ENCODE measurements around the gene FBH1.
"Not testable (repeated sequence)": the region's sequence is repeated elsewhere in the genome, so short reads cannot be mapped to it uniquely, and the experiment has no call there.

FBH1 gene

DNA sequence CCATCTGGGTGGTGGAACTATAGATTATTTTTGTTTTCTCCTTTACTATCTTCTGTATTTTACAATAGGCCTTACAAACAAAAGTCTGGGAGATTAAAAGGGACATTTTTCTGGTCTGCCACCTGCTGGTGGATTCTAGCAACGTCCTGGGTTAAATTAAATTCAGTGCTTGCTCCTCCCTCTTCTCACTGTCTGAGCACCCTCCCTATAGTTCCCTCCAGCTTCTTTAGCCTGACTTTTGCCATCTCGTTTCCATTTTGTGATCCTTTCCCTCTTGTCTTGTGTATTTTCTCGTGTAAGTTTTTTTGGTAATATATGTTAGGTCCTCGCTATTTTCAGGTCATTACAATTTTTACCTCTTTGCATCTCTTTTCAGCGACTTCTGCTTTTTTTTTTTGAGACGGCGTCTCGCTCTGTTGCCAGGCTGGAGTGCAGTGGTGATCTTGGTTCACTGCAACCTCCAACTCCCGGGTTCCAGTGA lies 16.5 kb upstream of the FBH1 start:
- DNase-seq (ENCODE audit: low read depth in 2 of 3, low spot score in 2 of 3) = peak in 1 of 3 experiments; percentile 23

- DNase-seq (ENCODE audit: low read depth in 2 of 3, low spot score in 2 of 3) = no peak
These were observed 13.8 kb upstream of the FBH1 start for GRCh38 chr10:5876181-5876768.

DNA sequence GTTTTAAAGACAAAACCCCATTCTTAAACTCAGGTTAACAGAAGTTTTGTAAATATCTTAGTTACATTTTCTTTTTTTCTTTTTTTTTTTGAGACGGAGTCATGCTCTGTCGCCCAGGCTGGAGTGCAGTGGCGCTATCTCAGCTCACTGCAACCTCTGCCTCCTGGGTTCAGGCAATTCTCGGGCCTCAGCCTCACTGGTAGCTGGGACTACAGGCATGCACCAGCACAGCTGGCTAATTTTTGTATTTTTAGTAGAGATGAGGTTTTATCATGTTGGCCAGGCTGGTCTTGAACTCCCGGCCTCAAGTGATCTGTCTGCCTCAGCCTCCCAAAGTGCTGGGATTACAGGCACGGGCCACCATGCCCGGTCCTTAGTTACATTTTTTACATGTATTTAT lies 13.0 kb upstream of the FBH1 start:
- DNase-seq (ENCODE audit: low read depth in 2 of 3, low spot score in 2 of 3) = not testable (repeated sequence)

DNA sequence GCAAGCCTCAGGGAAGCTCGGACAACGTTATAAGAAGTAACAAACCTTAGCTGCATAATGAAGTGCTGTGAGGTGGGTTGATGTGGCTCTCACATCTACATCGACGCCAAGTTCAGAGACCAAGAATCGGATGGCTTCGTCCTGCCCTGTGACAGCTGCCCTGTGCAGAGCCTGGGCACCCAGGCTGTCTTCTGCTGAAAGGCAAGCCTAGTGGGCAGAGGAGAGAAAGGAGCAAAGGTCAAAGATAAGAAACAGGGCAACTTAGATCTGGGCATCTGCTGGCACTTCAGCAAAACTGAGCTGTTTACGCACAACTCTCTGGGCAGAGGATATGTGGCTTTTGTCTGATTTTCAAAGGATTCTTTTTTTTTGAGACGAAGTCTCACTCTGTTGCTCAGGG lies 7.1 kb upstream of the FBH1 start:
- DNase-seq (ENCODE audit: low read depth in 2 of 3, low spot score in 2 of 3) = no peak

GRCh38 chr10:5885619-5886018 lies 4.4 kb upstream of the FBH1 start:
- no peak for DNase-seq (ENCODE audit: low read depth in 2 of 3, low spot score in 2 of 3)

DNA sequence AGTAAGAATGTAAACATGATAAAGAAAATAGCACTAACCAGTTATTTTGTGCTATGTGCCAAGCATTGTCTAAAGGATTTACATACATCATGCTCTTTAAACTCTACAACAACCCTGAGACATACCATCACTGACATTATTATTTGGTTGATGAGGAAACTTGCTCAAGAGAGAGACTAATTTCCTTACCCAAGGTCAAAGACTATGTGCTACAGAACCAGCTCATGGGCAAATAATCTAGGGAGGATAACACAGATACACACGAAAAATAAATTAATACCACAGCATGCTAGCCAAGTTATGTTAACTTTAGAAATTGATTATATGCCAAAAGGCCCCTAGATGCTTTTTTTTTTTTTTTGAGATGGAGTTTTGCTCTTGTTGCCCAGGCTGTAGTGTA lies 3.0 kb upstream of the FBH1 start:
- DNase-seq (ENCODE audit: low read depth in 2 of 3, low spot score in 2 of 3) = no peak

GRCh38 chr10:5887641-5888040 lies 2.4 kb upstream of the FBH1 start:
- no peak for DNase-seq (ENCODE audit: low read depth in 2 of 3, low spot score in 2 of 3)

GRCh38 chr10:5888351-5888750 lies 1.7 kb upstream of the FBH1 start:
- no peak for DNase-seq (ENCODE audit: low read depth in 2 of 3, low spot score in 2 of 3)

- DNase-seq (ENCODE audit: low read depth in 2 of 3, low spot score in 2 of 3) = peak in 1 of 3 experiments; percentile 26
These were observed 1.0 kb upstream of the FBH1 start for GRCh38 chr10:5888843-5889623.

DNA sequence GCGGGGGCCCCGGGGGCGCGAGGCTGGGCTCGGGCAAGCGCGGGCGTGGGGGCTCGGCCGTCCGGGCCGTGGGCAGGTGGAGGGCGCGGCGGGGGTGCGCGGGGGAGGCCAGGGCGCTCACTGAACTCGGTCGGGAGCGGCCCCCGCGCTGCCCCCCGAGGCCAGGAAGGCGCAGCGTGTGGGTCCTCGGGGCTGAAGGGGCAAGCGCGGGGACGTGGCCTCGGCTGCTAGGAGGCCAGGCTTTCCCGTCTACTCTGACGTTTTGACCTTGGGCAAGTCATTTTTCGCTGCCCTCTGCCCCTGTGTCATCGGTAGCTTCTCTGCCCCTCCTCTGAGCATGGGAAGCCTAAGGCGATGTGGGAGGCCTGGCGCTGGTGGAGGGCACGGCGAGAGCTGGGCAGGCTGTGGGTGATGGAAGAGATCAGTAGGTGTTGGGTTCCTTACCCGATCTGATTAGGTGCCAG lies 441 bp downstream of the FBH1 start:
- peak in 1 of 3 experiments; percentile 12 for DNase-seq (ENCODE audit: low read depth in 2 of 3, low spot score in 2 of 3)

- no peak for DNase-seq (ENCODE audit: low read depth in 2 of 3, low spot score in 2 of 3)
These were observed 966 bp downstream of the FBH1 start for GRCh38 chr10:5891009-5891408.

GRCh38 chr10:5892007-5892406 lies 2.0 kb downstream of the FBH1 start:
- no peak for DNase-seq (ENCODE audit: low read depth in 2 of 3, low spot score in 2 of 3)

- no peak for DNase-seq (ENCODE audit: low read depth in 2 of 3, low spot score in 2 of 3)
These were observed 3.3 kb downstream of the FBH1 start for GRCh38 chr10:5893321-5893720.

GRCh38 chr10:5894403-5894802 lies 4.4 kb downstream of the FBH1 start:
- DNase-seq (ENCODE audit: low read depth in 2 of 3, low spot score in 2 of 3) = no peak

GRCh38 chr10:5894873-5895272 lies 4.8 kb downstream of the FBH1 start:
- DNase-seq (ENCODE audit: low read depth in 2 of 3, low spot score in 2 of 3) = no peak

DNA sequence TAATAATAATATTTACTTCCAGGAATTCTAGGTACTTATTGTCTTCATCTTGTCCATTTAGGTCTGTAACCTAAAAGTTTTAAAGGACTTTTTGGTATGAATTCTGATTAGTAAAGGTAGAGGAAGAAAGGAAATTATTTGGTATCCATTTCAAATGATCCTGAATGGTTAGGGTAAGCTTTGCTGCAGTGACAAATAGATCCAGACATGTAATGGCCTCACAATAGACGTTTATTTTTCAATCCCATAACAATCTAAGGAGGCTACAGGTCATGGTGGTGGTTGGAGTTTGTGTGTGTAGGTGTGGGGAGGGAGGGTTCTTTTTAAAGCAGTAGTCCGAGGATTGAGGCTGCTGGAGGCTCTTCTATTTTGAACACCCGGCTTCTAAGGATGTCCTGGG lies 5.3 kb downstream of the FBH1 start:
- no peak for DNase-seq (ENCODE audit: low read depth in 2 of 3, low spot score in 2 of 3)

DNA sequence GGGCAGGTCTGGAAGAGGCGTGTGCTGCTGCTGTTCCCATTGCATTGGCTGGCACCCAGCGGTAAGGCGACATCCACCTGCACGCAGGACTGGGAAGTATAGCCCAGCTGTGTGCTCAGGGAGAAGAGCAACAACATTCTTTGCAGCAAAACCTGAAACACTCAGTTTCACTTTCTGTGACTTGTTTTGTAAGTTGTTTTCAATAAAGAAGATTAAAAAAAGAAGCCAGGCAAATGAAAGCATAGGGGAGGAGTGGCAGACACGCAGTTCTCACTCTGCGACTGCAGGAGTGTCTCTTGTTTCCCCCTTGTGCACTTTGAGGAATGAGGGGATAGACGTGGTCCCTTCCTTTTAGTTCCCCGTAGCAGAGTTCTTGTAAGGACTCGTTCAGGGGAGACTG lies 5.8 kb downstream of the FBH1 start:
- DNase-seq (ENCODE audit: low read depth in 2 of 3, low spot score in 2 of 3) = no peak

DNA sequence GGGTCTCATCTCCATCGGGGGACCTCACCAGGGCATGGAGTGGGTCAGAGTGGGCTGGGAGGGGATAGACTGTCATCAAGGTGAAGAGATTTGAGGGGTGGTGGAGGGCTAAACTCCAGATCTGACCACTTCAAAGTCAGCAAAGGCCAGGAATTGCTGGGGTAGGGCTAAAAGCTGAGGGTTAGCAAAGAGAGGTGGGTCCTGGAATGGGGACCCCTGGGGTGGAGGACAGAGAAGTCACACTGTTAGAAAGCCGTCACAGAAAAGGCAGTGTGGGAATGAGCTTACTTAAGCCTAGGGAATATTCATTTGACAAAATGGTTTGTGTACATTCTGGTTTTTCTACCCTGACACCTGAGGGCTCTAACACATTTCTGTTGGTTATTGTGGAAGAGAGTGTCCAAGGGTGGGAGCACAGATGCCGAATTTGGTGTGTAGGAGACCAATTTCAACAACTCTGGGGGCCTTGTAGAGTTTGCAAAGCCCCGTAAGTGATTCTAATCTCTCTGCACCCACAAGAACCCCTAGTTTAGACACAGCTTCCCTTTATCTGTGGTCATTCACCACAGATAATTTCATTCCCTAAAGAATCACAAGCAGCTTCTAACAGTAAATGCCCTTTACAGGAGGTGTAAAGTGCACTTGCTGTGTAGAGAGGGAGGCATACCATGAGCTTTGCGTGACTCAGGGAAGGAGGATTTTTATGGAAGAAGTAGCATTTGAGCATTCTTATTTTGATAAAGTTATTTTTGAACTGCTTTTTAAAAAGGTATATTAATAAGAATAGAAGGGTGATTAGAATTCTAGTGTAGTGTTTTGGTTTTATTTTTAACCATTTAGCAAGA lies 6.4 kb downstream of the FBH1 start:
- DNase-seq (ENCODE audit: low read depth in 2 of 3, low spot score in 2 of 3) = no peak

DNA sequence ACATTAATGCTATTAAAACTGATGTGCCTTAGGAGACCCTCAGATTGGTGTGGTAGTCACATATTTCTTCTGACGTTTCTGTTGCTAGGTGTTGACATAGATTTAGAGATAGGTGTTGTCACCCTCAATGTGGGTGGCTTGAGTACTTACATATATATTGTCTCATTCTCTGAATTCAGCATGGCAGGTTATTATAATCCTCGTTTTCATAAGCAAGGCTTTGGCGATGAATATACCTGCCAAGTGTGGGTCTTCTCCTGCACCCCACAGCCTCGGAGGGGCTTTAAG lies 7.0 kb downstream of the FBH1 start:
- DNase-seq (ENCODE audit: low read depth in 2 of 3, low spot score in 2 of 3) = no peak

- no peak for DNase-seq (ENCODE audit: low read depth in 2 of 3, low spot score in 2 of 3)
These were observed 7.5 kb downstream of the FBH1 start for GRCh38 chr10:5897504-5897903.

- DNase-seq (ENCODE audit: low read depth in 2 of 3, low spot score in 2 of 3) = no peak
These were observed 8.1 kb downstream of the FBH1 start for GRCh38 chr10:5898163-5898562.

DNA sequence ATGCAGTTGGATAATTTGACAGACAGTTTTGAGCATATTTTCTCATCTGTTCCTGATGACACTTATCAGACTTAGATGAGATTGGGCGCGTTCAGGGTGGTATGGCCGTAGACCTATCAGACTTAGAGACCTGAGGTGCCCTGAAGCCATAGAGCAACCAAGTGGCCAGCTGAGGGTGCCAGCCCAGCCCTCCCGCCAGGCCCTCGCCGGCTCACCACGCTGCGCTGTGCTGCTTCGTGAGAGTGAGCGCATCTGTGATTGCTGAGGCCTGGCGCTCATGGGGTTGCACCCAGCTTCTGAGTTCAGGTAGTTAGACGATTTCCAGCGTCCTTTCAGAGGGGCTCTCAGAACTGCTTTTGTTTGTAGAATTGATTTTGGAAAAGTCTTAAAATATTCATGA lies 10.2 kb downstream of the FBH1 start:
- no peak for DNase-seq (ENCODE audit: low read depth in 2 of 3, low spot score in 2 of 3)
